Mesendoderm (in vitro differentiated cells): ENCODE measurements around the gene GANC.

ENCODE experiments used
- DNase-seq: peaks from one replicate; pipeline ENCODE4 v3.0.0; 2013
- H2AK5ac ChIP-seq: 2 replicates; pipeline ENCODE4 v1.6.1; 2013; ENCODE audit warnings: low read length, inconsistent platforms
- H2BK120ac ChIP-seq: 2 replicates; pipeline ENCODE4 v1.6.1; 2013; ENCODE audit warnings: low read depth, mild to moderate bottlenecking, low read length, moderate library complexity, mixed read lengths
- H2BK15ac ChIP-seq: replicated peaks from 2 replicates; pipeline ENCODE4 v1.6.1; 2013; ENCODE audit warnings: low read depth, mild to moderate bottlenecking, moderate library complexity
- H2BK5ac ChIP-seq: 2 replicates; pipeline ENCODE4 v1.6.1; 2013; ENCODE audit warnings: low read length, inconsistent platforms
- H3K18ac ChIP-seq: 2 replicates; pipeline ENCODE4 v1.6.1; 2013; ENCODE audit warnings: mild to moderate bottlenecking, low read length, mixed read lengths
- H3K23ac ChIP-seq: one replicate; pipeline ENCODE4 v1.6.1; 2013; ENCODE audit warnings: low read length
- H3K27ac ChIP-seq: 2 replicates; pipeline ENCODE4 v1.5.1; 2013; ENCODE audit warnings: low read depth, mild to moderate bottlenecking, inconsistent platforms, low read length, moderate library complexity
- H3K27me3 ChIP-seq: 2 replicates; pipeline ENCODE4 v1.6.1; 2013; ENCODE audit warnings: low read length, control low read depth, mild to moderate bottlenecking, inconsistent platforms; ENCODE audit not compliant: insufficient read depth, poor library complexity
- H3K36me3 ChIP-seq: 2 replicates; pipeline ENCODE4 v1.6.1; 2013; ENCODE audit warnings: low read length, inconsistent platforms; ENCODE audit not compliant: control insufficient read depth, insufficient read depth
- H3K4ac ChIP-seq: one replicate; pipeline ENCODE4 v1.6.1; 2013; ENCODE audit warnings: low read depth, mild to moderate bottlenecking, low read length, moderate library complexity
- H3K4me1 ChIP-seq: 2 replicates; pipeline ENCODE4 v1.6.1; 2013; ENCODE audit warnings: low read depth, low read length, inconsistent platforms; ENCODE audit not compliant: control insufficient read depth
- H3K4me2 ChIP-seq: 2 replicates; pipeline ENCODE4 v1.6.1; 2013; ENCODE audit warnings: low read length
- H3K4me3 ChIP-seq: 2 replicates; pipeline ENCODE4 v1.5.1; 2013; ENCODE audit warnings: mild to moderate bottlenecking, low read length
- H3K56ac ChIP-seq: one replicate; pipeline ENCODE4 v1.6.1; 2013; ENCODE audit warnings: low read length
- H3K79me1 ChIP-seq: 2 replicates; pipeline ENCODE4 v1.6.1; 2013; ENCODE audit warnings: low read length, inconsistent platforms
- H3K79me2 ChIP-seq: 2 replicates; pipeline ENCODE4 v1.6.1; 2013; ENCODE audit warnings: mild to moderate bottlenecking, low read length; ENCODE audit not compliant: control insufficient read depth, insufficient read depth
- H3K9ac ChIP-seq: 2 replicates; pipeline ENCODE4 v1.6.1; 2013; ENCODE audit warnings: low read length, inconsistent platforms
- H4K5ac ChIP-seq: one replicate; pipeline ENCODE4 v1.6.1; 2013; ENCODE audit warnings: low read length
- H4K8ac ChIP-seq: one replicate; pipeline ENCODE4 v1.6.1; 2013; ENCODE audit warnings: low read depth, mild to moderate bottlenecking, control low read depth, low read length, moderate library complexity
- WGBS: extraction: QIAGEN DNeasy Blood & Tissue Kit; methylation state at CpG from one replicate; pipeline ENCODE4 v1.1.7; 2013; ENCODE audit warnings: low lambda C conversion rate, missing lambda C conversion rate; ENCODE audit not compliant: insufficient coverage; ENCODE audit errors: extremely low coverage; 5-methylcytosine and 5-hydroxymethylcytosine counted together

GANC gene

DNA sequence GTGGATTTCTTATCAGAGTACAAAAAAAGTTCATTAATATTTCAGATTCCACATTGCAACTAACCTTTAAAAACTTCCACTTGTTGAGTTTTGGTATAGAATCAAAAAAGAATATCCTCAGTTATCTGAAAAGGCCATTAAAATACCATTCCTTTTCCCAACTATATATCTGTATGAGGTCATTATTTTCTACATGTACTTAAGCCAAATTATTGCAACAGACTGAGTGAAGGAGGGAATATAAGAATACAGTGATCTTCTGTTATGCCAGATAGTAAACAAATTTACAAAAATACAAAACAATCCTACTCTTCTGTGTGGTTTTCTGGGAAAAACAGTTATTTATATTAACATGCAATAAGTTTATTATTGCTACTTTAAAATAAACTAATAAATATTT, 5.7 kb upstream of the GANC start:
- no peak overlapping the region for H3K23ac ChIP-seq
- no peak overlapping the region for H4K5ac ChIP-seq
- no peak overlapping the region for H3K56ac ChIP-seq
- H3K4me2 ChIP-seq = no peak overlapping the region
- H3K36me3 ChIP-seq = no peaks in the 10 kb centered on the region
- H3K27me3 ChIP-seq = no peaks in the 10 kb centered on the region
- H3K4me1 ChIP-seq = no peaks in the 10 kb centered on the region
- H2BK5ac ChIP-seq = no peak overlapping the region
- no peak for DNase-seq
- no peaks in the 10 kb centered on the region for H3K79me1 ChIP-seq
- no peak overlapping the region for H3K4ac ChIP-seq
- no peak overlapping the region for H3K4me3 ChIP-seq
- H3K9ac ChIP-seq = no peak overlapping the region
- no peak overlapping the region for H3K27ac ChIP-seq
- H2BK120ac ChIP-seq = no peak overlapping the region
- H4K8ac ChIP-seq = no peak overlapping the region
- no peak overlapping the region for H2BK15ac ChIP-seq
- no peak overlapping the region for H3K18ac ChIP-seq
- H3K79me2 ChIP-seq = peaks cover 18% of the 10 kb centered on the region
- no peak overlapping the region for H2AK5ac ChIP-seq

DNA sequence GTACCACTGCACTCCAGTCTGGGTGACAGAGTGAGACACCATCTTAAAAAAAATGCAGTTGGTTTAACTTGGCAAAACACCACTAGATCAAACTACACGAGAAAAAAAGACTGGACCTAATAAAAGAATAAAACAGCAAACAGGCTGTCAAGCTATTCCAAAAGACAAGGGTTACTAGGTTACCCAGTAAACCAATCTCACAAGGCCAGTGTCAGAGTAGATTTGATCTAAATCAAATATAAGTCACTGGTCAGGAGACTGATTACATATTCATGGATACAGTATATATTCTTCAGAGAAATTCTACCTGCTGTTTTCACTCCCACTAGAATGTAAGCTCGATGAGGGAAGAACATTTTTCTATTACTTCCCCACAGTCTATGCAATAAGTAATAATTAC, 2.5 kb upstream of the GANC start:
- Histone ChIP-seq H3K56ac (no peak overlapping the region), H3K9ac (no peak overlapping the region), H3K4ac (no peak overlapping the region), H3K4me1 (no peaks in the 10 kb centered on the region), H3K27ac (no peak overlapping the region), H4K8ac (no peak overlapping the region), H2BK120ac (no peak overlapping the region), H3K36me3 (no peaks in the 10 kb centered on the region), H3K4me2 (no peak overlapping the region), H4K5ac (no peak overlapping the region), H3K23ac (no peak overlapping the region), H2AK5ac (no peak overlapping the region), H3K27me3 (no peaks in the 10 kb centered on the region), H3K18ac (no peak overlapping the region), H2BK5ac (no peak overlapping the region), H3K79me1 (no peaks in the 10 kb centered on the region), H2BK15ac (no peak overlapping the region), H3K4me3 (no peak overlapping the region), H3K79me2 (peaks cover 19% of the 10 kb centered on the region)
- no peak for DNase-seq
- no CpG with 5 or more reads among the region's 2 CpGs for WGBS

DNA sequence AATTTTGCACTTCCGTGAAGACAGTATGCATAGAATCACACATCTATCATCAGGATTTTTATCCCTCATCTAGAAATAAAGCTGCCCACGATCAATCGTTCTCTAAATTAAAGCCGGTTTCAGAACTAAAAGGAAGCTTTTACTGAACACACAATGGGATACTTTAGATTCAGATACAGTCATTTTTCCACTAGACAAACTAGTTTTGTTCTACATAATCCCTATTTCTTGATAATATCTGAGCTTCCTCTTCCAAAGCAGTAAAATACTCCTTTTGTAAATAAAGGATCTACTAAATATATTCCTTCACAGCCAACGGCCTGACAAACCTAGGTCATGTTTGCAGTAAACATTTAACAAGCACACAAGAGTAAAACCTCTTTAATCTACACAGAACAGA, 2.0 kb upstream of the GANC start:
- H2BK120ac ChIP-seq = no peak overlapping the region
- H2BK5ac ChIP-seq = no peak overlapping the region
- no peak overlapping the region for H2BK15ac ChIP-seq
- H3K9ac ChIP-seq = peak overlapping the region; percentile 21
- H4K5ac ChIP-seq = no peak overlapping the region
- H3K27me3 ChIP-seq = no peaks in the 10 kb centered on the region
- H3K4me2 ChIP-seq = no peak overlapping the region
- no peak overlapping the region for H3K4ac ChIP-seq
- no peaks in the 10 kb centered on the region for H3K79me1 ChIP-seq
- H3K4me3 ChIP-seq = no peak overlapping the region
- no peak overlapping the region for H3K23ac ChIP-seq
- WGBS = no CpG with 5 or more reads among the region's 5 CpGs
- H3K79me2 ChIP-seq = peaks cover 19% of the 10 kb centered on the region
- no peak overlapping the region for H3K27ac ChIP-seq
- no peak overlapping the region for H3K18ac ChIP-seq
- no peak for DNase-seq
- no peaks in the 10 kb centered on the region for H3K36me3 ChIP-seq
- H3K4me1 ChIP-seq = no peaks in the 10 kb centered on the region
- no peak overlapping the region for H4K8ac ChIP-seq
- H3K56ac ChIP-seq = no peak overlapping the region
- no peak overlapping the region for H2AK5ac ChIP-seq

DNA sequence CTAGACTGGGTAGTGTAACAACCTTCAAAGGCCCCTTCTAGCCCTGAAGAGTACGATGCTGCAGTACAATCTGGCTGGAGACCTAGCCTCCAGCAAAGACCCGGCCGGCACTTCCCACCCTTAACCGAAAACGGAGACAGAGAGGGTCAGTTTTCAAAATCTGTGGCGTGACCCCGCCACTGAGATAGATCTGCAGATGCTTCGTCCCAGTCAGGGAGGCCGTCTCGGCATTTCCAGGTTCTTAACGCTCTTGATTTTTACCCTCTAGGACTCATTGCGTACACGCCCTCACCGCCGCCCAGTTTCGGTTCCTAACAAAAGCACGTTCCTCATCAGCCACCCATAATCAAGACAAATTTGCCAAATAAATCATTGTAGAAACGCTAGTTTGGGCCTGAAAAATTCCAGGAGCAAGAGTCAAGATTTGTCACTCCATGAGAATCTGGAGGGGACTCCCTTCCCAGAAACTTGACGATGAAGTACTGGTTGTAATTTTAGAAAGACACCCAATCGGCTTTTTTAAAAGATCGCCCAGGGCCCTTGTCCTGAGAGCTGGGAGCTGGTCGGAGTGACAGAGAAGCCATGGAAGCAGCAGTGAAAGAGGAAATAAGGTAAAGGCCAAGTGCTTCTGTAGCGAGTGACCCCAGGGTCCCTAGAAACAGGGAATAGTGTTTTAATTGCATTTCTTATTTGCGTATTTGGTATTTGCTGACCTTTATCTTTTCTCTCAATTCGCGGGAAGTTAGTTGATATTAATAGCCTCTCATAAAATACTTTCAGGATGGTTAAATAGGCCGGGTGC, 1.1 kb downstream of the GANC start:
- no peaks in the 10 kb centered on the region for H3K79me1 ChIP-seq
- H2AK5ac ChIP-seq = no peak overlapping the region
- H4K8ac ChIP-seq = peak overlapping the region; percentile 93
- no peaks in the 10 kb centered on the region for H3K4me1 ChIP-seq
- H4K5ac ChIP-seq = peak overlapping the region; percentile 62
- peak overlapping the region; percentile 74 for H3K4me3 ChIP-seq
- DNase-seq = no peak
- peak overlapping the region; percentile 0 for H2BK5ac ChIP-seq
- WGBS = no CpG with 5 or more reads among the region's 27 CpGs
- peak overlapping the region; percentile 91 for H3K9ac ChIP-seq
- no peaks in the 10 kb centered on the region for H3K27me3 ChIP-seq
- peak overlapping the region; percentile 91 for H3K18ac ChIP-seq
- H3K36me3 ChIP-seq = no peaks in the 10 kb centered on the region
- H3K23ac ChIP-seq = no peak overlapping the region
- peak overlapping the region; percentile 87 for H3K4me2 ChIP-seq
- peak overlapping the region; percentile 89 for H3K27ac ChIP-seq
- H2BK15ac ChIP-seq = no peak overlapping the region
- peak overlapping the region; percentile 95 for H3K4ac ChIP-seq
- H3K56ac ChIP-seq = peak overlapping the region; percentile 91
- H3K79me2 ChIP-seq = peaks cover 19% of the 10 kb centered on the region
- H2BK120ac ChIP-seq = no peak overlapping the region

DNA sequence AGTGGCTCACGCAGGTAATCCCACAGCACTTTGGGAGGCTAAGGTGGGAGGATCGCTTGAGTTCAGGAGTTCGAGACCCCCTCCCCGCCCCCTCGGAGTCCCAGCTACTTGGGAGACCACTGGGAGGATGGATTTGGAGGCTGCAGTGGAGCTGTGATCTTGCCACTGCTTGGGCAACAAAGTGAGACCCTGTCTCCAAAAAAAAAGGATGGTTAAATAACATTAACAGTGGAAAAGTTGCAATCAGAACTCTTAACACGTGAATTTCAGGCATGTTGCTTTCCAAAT, 1.6 kb downstream of the GANC start:
- WGBS = no CpG with 5 or more reads among the region's 6 CpGs
- H3K4me2 ChIP-seq = no peak overlapping the region
- H2BK5ac ChIP-seq = no peak overlapping the region
- H2AK5ac ChIP-seq = no peak overlapping the region
- H3K36me3 ChIP-seq = no peaks in the 10 kb centered on the region
- H2BK15ac ChIP-seq = no peak overlapping the region
- H4K8ac ChIP-seq = peak overlapping the region; percentile 93
- DNase-seq = no peak
- no peak overlapping the region for H3K27ac ChIP-seq
- H3K4me1 ChIP-seq = no peaks in the 10 kb centered on the region
- peak overlapping the region; percentile 91 for H3K56ac ChIP-seq
- no peak overlapping the region for H4K5ac ChIP-seq
- no peaks in the 10 kb centered on the region for H3K27me3 ChIP-seq
- H3K79me2 ChIP-seq = peaks cover 19% of the 10 kb centered on the region
- H2BK120ac ChIP-seq = no peak overlapping the region
- H3K4ac ChIP-seq = peak overlapping the region; percentile 95
- peak overlapping the region; percentile 91 for H3K9ac ChIP-seq
- H3K18ac ChIP-seq = no peak overlapping the region
- H3K79me1 ChIP-seq = no peaks in the 10 kb centered on the region
- no peak overlapping the region for H3K4me3 ChIP-seq
- H3K23ac ChIP-seq = no peak overlapping the region

DNA sequence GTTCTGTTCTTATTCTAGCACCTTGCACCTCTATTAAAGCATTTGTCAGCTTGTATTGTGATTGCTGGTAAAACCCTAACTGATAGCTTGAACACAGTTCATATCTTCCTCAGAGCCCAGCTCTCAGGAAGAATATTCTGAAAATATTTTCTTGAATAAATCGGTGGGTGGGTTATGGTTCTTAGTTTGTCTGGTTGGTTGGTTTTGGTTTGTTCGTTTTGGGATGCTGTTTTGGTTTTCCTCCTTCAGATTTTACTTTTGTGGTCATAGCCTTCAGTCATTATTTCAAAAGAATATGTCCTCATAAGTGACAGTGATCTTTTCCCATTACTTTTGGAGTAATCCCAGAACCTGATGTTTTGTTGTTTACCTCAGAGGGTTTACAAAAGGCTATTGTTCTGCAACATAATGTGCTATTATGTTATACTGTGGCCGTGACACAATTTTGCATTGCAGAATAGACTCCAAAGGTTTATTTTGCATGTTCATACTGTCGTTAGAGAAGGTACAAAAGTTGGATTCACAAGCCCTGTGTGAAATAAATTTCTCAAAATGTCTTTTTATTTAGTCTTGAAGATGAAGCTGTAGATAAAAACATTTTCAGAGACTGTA, 2.9 kb downstream of the GANC start:
- H3K36me3 ChIP-seq = no peaks in the 10 kb centered on the region
- no peak overlapping the region for H3K4me3 ChIP-seq
- no peak for DNase-seq
- H3K79me1 ChIP-seq = no peaks in the 10 kb centered on the region
- H3K4me1 ChIP-seq = no peaks in the 10 kb centered on the region
- H3K27ac ChIP-seq = no peak overlapping the region
- no peak overlapping the region for H3K4ac ChIP-seq
- no peak overlapping the region for H3K23ac ChIP-seq
- H2BK120ac ChIP-seq = no peak overlapping the region
- H4K8ac ChIP-seq = no peak overlapping the region
- no CpG with 5 or more reads among the region's 4 CpGs for WGBS
- no peak overlapping the region for H3K9ac ChIP-seq
- H3K4me2 ChIP-seq = no peak overlapping the region
- peaks cover 9% of the 10 kb centered on the region for H3K79me2 ChIP-seq
- H3K18ac ChIP-seq = no peak overlapping the region
- no peak overlapping the region for H2BK15ac ChIP-seq
- no peak overlapping the region for H2BK5ac ChIP-seq
- no peak overlapping the region for H4K5ac ChIP-seq
- H3K56ac ChIP-seq = no peak overlapping the region
- no peaks in the 10 kb centered on the region for H3K27me3 ChIP-seq
- no peak overlapping the region for H2AK5ac ChIP-seq
